ENCODE data around the gene SYNPO2. TPM values are rescaled to one million over a fixed set of nuclear protein-coding genes. Genes with fewer than 3 reads are reported as not detected.

SYNPO2 gene
- total RNA-seq, 2 experiments from 2014 or later: 0.50 to 0.63 TPM

DNA sequence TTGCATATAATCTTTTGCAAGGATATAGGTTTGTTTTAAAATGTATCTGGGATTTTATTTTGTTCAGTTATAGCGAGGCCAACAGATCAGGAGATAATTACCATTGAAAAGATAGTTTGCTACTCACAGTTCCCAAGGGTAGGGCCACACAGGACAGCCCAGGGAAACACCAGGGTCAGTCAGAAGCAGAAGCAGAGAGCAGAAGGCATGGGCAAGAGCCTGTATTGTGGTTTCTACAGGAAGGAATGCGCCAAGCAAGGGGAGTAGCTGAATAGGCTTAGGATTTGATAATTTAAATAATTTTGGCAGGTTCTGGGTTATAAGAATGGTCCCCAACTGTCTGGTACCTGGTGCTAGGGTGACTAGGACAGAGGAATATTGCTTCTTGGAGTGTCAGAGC, 61.6 kb downstream of the SYNPO2 start:
- Mint-ChIP-seq H3K9me3 (no peaks in the 10 kb centered on the region), H3K27ac (no peak overlapping the region), H3K4me3 (no peak overlapping the region), H3K36me3 (ENCODE audit: low read depth) (no peaks in the 10 kb centered on the region), H3K4me1 (no peaks in the 10 kb centered on the region), H3K27me3 (peaks cover 2% of the 10 kb centered on the region)
- POLR2A ChIA-PET: no interaction called here
- CTCF ChIA-PET: no interaction called here
- no peak for DNase-seq

DNA sequence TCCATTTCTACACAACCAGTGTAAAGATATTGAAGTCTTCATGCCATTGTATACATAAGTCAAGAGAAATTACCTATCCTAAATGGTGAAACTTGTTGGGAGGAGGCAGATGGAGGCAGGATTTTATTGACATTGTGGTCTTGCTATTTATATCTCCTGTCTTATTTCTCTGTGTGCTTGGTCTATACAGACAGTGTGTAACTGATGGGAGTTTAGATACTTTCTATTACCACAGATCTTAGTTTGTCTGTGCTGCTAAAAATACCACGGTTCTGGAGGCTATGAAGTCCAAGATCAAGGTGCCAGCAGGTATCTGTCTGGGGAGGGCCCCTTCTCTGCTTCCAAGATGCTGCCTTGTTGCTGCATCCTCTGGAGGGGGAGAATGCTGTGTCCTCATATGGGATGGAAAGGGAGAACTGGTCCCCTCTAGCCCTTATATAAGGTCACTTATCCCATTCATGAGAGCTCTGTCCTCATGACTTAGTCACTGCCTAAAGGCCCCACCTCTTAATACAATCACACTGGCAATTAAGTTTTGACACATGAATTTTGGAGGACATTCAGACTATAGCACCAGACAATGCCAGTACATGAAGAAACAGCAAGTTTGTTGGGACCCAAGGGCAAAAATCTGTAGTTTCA, 62.4 kb downstream of the SYNPO2 start:
- CTCF ChIA-PET: no interaction called here
- DNase-seq: no peak
- POLR2A ChIA-PET: no interaction called here
- H3K4me3 Mint-ChIP-seq: no peak overlapping the region
- H3K27me3 Mint-ChIP-seq: peaks cover 2% of the 10 kb centered on the region
- H3K36me3 Mint-ChIP-seq (ENCODE audit: low read depth): no peaks in the 10 kb centered on the region
- H3K27ac Mint-ChIP-seq: no peak overlapping the region
- H3K4me1 Mint-ChIP-seq: no peaks in the 10 kb centered on the region
- no peaks in the 10 kb centered on the region for H3K9me3 Mint-ChIP-seq

DNA sequence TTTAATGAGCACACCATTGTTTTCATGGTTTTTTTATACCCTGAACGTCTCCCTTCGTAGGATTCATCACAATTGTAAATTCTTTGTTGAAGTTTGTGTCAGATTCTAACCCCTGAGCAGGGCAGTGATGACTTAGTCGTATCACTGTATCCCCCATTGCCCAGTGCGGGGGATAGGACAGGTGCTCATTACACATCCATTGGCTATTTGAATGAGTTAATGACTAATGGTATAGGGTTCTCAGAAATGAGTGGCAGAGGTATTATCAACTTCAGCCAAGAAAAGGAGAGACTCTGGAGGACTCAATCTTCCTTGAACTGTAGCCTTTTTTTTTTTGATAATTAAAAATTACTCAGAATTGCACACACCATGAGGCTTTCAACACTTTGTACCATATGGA, 64.6 kb downstream of the SYNPO2 start:
- DNase-seq: no peak
- CTCF ChIA-PET: no interaction called here
- POLR2A ChIA-PET: no interaction called here
- no peaks in the 10 kb centered on the region for H3K9me3 Mint-ChIP-seq
- H3K27ac Mint-ChIP-seq: no peak overlapping the region
- H3K4me3 Mint-ChIP-seq: no peak overlapping the region
- H3K36me3 Mint-ChIP-seq (ENCODE audit: low read depth): no peaks in the 10 kb centered on the region
- H3K4me1 Mint-ChIP-seq: no peaks in the 10 kb centered on the region
- H3K27me3 Mint-ChIP-seq: peaks cover 2% of the 10 kb centered on the region

DNA sequence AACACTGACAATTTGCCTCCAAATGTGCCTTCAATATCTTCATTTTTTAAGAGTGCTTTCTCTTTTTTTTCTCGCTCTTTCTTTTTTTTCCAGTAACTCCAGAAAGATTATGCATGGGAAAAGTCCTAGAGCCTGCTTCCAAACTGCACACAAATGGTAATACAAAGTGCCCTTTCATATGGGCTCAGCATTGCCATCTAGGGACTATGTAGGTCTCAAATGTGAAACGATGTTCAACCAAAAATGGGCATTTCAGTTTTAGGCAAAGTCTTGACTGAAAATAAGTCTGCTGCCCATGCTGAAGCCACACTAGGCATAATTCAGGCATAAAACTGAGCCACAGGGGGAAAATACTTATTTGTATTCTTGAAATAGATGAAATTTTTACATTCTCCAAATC, 65.6 kb downstream of the SYNPO2 start:
- Mint-ChIP-seq H3K4me3 (no peak overlapping the region), H3K36me3 (ENCODE audit: low read depth) (no peaks in the 10 kb centered on the region), H3K4me1 (no peaks in the 10 kb centered on the region), H3K27ac (no peak overlapping the region), H3K9me3 (no peaks in the 10 kb centered on the region), H3K27me3 (peaks cover 2% of the 10 kb centered on the region)
- ChIA-PET POLR2A (no interaction called here), CTCF (interaction anchor here (0.7 kb wide), 2 partner anchors 119 to 798 kb away, joined by 3 read pairs; no protein-coding TSS in a partner anchor)
- DNase-seq: no peak

DNA sequence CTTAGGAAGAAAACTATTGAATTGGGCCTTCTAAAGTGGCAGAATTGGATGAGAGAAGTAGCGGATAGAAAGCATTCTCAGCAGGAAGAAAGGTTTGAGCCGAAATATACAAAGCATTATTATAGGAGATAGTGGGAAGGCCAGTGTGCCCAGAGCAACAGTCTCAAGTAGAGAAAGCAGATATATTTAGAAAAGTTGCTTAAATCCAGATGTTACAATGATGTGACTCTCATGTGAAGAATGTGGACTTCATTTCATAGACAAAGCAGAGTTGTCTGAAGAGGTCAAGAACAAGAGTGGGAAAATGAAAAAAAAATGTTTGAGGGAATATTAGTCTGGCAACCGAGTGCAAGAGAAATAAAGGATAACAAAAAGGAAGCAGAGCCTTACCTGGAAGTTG, 66.9 kb downstream of the SYNPO2 start:
- Mint-ChIP-seq H3K4me3 (no peak overlapping the region), H3K27ac (no peak overlapping the region), H3K36me3 (ENCODE audit: low read depth) (no peaks in the 10 kb centered on the region), H3K27me3 (peaks cover 5% of the 10 kb centered on the region), H3K9me3 (no peaks in the 10 kb centered on the region), H3K4me1 (no peaks in the 10 kb centered on the region)
- POLR2A ChIA-PET: no interaction called here
- no peak for DNase-seq
- CTCF ChIA-PET: no interaction called here

DNA sequence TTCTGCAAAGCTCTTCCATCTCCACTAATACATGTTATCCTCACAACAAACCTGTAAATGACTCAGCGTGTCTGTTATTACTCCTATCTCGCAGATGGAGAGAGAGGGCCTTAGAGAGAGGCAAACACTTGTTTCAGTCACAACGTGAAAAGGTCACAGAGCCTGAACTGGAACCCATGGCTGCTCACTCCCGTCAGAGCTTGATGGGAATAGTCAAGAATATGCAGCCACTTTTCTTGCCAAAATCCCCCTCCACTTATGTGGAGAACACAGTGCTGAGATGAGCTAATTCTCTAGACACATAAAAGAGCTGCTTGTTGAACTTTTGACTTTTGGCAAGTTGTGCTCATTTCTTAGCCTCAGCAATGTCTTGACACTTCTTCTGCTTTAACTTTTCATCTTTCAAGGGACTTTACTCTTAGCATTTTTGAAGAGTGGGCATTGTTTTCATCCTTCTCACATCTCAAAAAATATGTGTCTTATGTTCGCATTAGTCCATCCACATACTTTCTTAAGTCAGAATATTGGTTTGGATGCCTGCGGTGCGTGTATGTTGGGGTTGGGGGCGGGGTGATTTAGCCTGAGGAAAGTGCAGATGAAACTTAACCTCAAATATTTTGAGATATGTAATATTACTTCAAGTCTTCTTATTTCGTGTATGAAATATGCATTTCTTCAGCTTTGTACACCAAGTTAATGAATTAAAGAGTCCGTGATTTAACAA, 69.2 kb downstream of the SYNPO2 start:
- CTCF ChIA-PET: no interaction called here
- peaks cover 5% of the 10 kb centered on the region for H3K27me3 Mint-ChIP-seq
- no peaks in the 10 kb centered on the region for H3K4me1 Mint-ChIP-seq
- no peaks in the 10 kb centered on the region for H3K36me3 Mint-ChIP-seq (ENCODE audit: low read depth)
- POLR2A ChIA-PET: no interaction called here
- H3K27ac Mint-ChIP-seq: no peak overlapping the region
- H3K4me3 Mint-ChIP-seq: no peak overlapping the region
- no peak for DNase-seq
- no peaks in the 10 kb centered on the region for H3K9me3 Mint-ChIP-seq

DNA sequence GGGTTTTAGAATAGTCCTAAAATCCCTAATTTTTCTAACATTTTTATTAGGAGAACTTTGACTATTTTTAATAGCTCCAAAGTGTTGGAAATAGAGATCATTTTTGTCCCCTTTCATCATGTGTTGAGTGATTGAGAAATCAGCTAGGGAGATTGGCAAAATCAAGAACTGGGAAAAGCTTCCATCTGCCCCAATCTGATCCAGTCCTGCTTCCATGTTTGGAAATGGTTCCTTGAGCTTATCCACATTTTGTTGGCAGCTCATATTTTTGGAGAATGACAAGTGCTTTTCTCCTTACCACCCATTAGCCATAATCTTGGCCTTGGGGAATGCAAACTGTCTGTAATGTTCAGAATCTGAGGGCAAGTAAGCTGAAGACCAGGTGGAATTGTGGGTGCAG, 73.9 kb downstream of the SYNPO2 start:
- ChIA-PET CTCF (interaction anchor here (0.9 kb wide), 1 partner anchor 19 kb away, joined by 3 read pairs; no protein-coding TSS in a partner anchor), POLR2A (no interaction called here)
- no peak overlapping the region for H3K27ac Mint-ChIP-seq
- DNase-seq: no peak
- H3K4me1 Mint-ChIP-seq: no peaks in the 10 kb centered on the region
- peaks cover 5% of the 10 kb centered on the region for H3K27me3 Mint-ChIP-seq
- no peaks in the 10 kb centered on the region for H3K9me3 Mint-ChIP-seq
- no peaks in the 10 kb centered on the region for H3K36me3 Mint-ChIP-seq (ENCODE audit: low read depth)
- no peak overlapping the region for H3K4me3 Mint-ChIP-seq

DNA sequence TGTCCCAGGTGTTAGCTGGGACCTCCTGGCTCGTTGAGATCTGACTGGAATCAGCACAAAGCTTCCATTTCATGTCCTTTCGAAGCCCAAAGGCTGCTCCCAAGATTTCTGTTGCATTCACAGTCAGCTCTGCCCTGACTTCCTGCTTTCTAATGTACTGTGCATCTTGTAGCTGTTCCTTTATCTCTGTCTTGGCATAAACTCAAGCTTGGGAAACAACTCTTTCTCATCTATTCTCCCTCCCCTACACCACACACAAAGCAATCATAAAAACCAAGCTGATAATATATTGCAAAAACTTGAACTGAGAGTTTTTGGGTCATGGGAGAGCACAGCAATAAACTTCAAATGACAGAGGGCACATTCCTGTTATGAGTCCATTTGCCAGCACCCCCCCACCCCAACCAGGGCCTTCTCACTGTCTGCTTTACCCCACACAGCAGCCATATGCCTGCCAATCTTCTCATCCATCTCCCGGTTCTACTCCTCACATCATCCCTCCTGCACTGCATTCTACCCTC, 76.3 kb downstream of the SYNPO2 start:
- Mint-ChIP-seq H3K27ac (no peak overlapping the region), H3K9me3 (no peaks in the 10 kb centered on the region), H3K36me3 (ENCODE audit: low read depth) (peaks cover 2% of the 10 kb centered on the region), H3K27me3 (no peaks in the 10 kb centered on the region), H3K4me3 (no peak overlapping the region), H3K4me1 (peaks cover 8% of the 10 kb centered on the region)
- CTCF ChIA-PET: no interaction called here
- DNase-seq: no peak
- POLR2A ChIA-PET: no interaction called here

DNA sequence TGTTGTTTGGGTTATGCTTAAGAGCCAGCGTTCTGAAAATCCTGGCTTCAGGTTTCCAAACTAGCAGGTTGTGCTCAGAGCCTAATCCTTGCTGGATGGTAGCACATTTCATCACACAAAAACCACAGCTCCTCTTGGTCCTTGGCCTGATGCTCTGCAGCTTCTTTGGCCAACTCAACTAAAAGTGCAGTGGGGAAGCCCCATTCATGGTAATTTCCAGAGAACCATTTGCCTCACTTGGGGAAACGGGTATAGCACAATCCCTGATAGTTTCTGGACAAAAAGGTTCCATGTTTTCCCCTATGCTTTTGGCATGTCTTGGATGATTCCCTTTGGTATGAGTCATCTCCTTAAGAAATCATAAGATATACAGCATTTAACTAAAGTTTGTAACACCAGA, 78.7 kb downstream of the SYNPO2 start:
- CTCF ChIA-PET: interaction anchor here (1.5 kb wide), 1 partner anchor 14 kb away, joined by 3 read pairs; no protein-coding TSS in a partner anchor
- no peak overlapping the region for H3K27ac Mint-ChIP-seq
- no peaks in the 10 kb centered on the region for H3K27me3 Mint-ChIP-seq
- no peak for DNase-seq
- POLR2A ChIA-PET: no interaction called here
- H3K4me3 Mint-ChIP-seq: no peak overlapping the region
- no peaks in the 10 kb centered on the region for H3K9me3 Mint-ChIP-seq
- H3K36me3 Mint-ChIP-seq (ENCODE audit: low read depth): peaks cover 2% of the 10 kb centered on the region
- H3K4me1 Mint-ChIP-seq: peaks cover 8% of the 10 kb centered on the region

DNA sequence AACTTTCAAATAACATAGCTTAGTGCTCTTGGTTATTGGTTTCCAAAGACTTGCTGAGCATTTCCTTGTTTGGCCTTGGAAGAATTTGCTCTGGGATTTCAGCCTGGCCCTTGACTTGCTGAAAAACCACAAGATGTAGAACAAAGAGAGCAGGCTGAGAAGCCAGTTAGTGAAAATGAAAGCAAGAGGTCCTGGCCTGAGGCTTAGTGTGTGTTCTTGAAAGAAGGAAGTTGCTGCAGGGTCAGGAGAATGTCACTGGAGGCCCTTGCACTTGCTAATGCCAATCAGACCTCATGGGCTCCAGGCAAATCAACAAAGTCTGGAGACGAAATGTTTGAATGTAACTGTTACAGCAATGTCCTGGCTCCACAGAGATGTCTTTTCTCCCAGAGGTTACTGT, 79.4 kb downstream of the SYNPO2 start:
- POLR2A ChIA-PET: no interaction called here
- Mint-ChIP-seq H3K36me3 (ENCODE audit: low read depth) (peaks cover 2% of the 10 kb centered on the region), H3K27me3 (no peaks in the 10 kb centered on the region), H3K27ac (no peak overlapping the region), H3K9me3 (no peaks in the 10 kb centered on the region), H3K4me1 (peaks cover 8% of the 10 kb centered on the region), H3K4me3 (no peak overlapping the region)
- peak; percentile 29 for DNase-seq
- CTCF ChIA-PET: interaction anchor here (1.5 kb wide), 1 partner anchor 14 kb away, joined by 3 read pairs; no protein-coding TSS in a partner anchor

DNA sequence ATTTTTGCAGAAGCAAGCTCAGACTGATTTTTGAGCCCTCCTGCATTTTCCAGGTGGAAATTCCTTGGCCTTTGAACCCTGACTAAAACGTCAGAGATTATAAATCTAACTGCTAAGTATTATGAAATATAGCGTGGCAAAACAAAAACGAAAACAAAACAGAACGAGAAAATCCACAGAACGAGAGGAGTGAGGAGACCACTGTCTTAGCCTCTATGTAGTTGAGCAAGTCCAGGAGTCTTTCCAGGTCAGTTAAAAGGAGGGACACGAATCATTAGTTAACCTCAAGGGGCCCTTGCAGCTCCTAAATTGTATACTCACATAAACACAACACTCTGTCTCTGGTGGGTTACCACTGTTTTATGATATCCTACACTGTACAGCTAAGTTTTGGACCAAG, 80.2 kb downstream of the SYNPO2 start:
- H3K27me3 Mint-ChIP-seq: no peaks in the 10 kb centered on the region
- peaks cover 8% of the 10 kb centered on the region for H3K4me1 Mint-ChIP-seq
- no peak for DNase-seq
- peaks cover 2% of the 10 kb centered on the region for H3K36me3 Mint-ChIP-seq (ENCODE audit: low read depth)
- H3K27ac Mint-ChIP-seq: no peak overlapping the region
- no peak overlapping the region for H3K4me3 Mint-ChIP-seq
- ChIA-PET CTCF (interaction anchor here (1.5 kb wide), 1 partner anchor 13 kb away, joined by 3 read pairs; no protein-coding TSS in a partner anchor), POLR2A (no interaction called here)
- H3K9me3 Mint-ChIP-seq: no peaks in the 10 kb centered on the region

DNA sequence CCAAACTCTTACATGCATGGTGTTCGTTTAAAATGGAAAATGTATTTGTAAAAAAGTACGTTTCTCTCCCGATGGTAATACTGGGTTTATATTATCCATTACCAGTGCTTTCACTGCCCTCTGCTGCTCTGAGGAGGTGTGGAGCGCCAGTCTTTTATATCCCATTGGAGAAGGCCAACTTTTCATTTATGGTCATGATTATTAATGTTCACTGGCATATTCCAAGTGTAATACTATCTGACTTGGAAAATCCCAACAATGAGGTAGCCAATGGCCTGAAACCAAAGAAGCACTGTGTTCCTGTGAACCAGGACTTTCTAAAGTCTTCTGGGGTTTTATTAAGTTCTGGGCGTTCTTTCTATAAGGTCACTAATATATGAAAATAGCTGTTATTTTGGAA, 80.7 kb downstream of the SYNPO2 start:
- Mint-ChIP-seq H3K4me3 (no peak overlapping the region), H3K4me1 (peaks cover 8% of the 10 kb centered on the region), H3K27me3 (no peaks in the 10 kb centered on the region), H3K9me3 (no peaks in the 10 kb centered on the region), H3K27ac (no peak overlapping the region), H3K36me3 (ENCODE audit: low read depth) (peaks cover 2% of the 10 kb centered on the region)
- CTCF ChIA-PET: no interaction called here
- POLR2A ChIA-PET: no interaction called here
- DNase-seq: no peak

DNA sequence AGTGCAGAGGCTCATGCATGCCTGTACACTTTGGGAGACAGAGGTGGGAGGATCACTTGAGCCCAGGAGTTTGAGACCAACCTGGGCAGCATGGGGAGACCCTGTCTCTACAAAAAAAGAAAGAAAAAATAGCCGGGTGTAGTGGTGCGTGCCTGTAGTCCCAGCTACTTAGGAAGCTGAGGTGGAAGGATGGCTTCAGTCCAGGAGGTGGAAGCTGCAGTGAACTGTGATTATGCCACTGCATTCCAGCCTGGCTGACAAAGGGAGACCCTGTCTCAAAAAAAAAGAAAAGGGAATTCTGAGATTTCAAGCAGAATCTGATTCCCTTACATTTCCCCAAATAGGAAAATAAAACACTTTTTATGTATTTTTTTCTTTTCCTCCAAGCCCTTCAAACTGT, 83.5 kb downstream of the SYNPO2 start:
- Mint-ChIP-seq H3K9me3 (no peaks in the 10 kb centered on the region), H3K27me3 (no peaks in the 10 kb centered on the region), H3K27ac (no peak overlapping the region), H3K4me3 (no peak overlapping the region), H3K36me3 (ENCODE audit: low read depth) (peaks cover 2% of the 10 kb centered on the region), H3K4me1 (peaks cover 8% of the 10 kb centered on the region)
- no peak for DNase-seq
- CTCF ChIA-PET: interaction anchor here (0.9 kb wide), 1 partner anchor 9 kb away, joined by 3 read pairs; no protein-coding TSS in a partner anchor
- POLR2A ChIA-PET: no interaction called here

DNA sequence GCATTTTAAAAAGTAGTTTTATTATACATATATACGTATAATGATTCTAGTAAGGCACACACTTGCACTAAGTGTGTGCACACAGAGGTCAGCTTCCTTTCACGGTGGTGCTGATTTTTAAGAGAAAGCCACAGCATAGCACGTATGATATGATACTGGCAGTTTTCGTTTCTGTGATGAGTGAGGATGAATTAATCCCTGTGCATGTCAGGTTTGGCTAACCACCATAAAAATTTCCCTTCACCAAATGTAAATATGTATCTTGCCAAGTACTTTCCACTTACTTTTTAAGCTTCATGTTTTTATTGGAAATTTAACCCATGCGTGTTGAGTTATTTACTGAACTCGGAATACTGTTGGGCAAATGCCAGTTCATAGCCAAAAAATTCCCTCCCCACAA, 84.6 kb downstream of the SYNPO2 start:
- H3K27me3 Mint-ChIP-seq: no peaks in the 10 kb centered on the region
- DNase-seq: no peak
- H3K27ac Mint-ChIP-seq: no peak overlapping the region
- no peak overlapping the region for H3K4me3 Mint-ChIP-seq
- peaks cover 2% of the 10 kb centered on the region for H3K4me1 Mint-ChIP-seq
- ChIA-PET POLR2A (no interaction called here), CTCF (no interaction called here)
- peaks cover 2% of the 10 kb centered on the region for H3K36me3 Mint-ChIP-seq (ENCODE audit: low read depth)
- H3K9me3 Mint-ChIP-seq: no peaks in the 10 kb centered on the region

Data from activated CD4-positive, alpha-beta memory T cell treated with anti-CD3 and anti-CD28 coated beads, Interleukin-2, amount 10 ng/mL, durations not matched to agents 7 days and 5 days (primary cell).